Stimulated activated CD8-positive, alpha-beta memory T cell treated with anti-CD3 and anti-CD28 coated beads, Interleukin-15, amount 100 ng/mL, for 4 hours (primary cell): Measurements from ENCODE around the gene PHF3.

Experiments
- DNase-seq, 2 donors: peaks; one replicate each; pipeline ENCODE4 v3.0.0-alpha.2; 2020; ENCODE audit warnings: low read depth in 2 of 2

PHF3 gene

DNA sequence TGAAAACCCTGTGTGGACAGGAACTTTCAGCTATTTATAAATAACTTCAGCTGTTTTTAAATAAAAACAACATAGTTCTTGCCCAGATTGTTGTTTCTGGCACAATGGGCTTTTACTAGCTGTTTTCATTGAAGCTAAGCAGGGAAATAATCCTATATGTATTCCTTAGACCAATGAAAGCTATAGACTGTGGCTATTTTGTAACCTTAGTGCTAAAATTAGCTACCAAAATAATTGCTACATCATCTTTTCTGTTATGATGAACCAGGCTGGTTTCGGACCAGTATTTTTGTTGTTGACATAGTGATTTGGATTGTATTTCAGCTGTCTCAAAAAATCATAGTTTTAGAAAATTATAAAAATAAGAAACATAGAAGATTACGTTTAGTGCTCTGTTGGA lies 13.7 kb downstream of the PHF3 start:
- DNase-seq, result no peak

DNA sequence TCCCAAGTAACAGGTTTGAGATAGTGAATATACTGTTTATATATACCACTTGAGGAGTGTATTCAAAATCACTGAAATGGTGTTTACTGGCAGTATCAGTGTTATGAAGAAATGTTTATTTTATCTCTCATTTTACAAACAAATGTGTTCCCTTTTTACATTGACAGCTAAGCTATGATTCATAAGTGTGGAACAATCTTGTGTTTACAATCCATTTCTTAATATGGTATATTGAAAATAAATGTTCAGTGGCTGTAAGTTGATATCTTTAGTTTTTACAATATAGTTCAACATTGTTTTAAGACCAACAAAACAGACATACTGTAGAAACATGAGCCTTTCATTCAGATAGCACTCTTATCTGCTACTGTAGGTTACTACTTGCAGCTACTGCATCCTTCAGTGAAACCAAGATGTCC lies 14.3 kb downstream of the PHF3 start:
- no peak for DNase-seq

DNA sequence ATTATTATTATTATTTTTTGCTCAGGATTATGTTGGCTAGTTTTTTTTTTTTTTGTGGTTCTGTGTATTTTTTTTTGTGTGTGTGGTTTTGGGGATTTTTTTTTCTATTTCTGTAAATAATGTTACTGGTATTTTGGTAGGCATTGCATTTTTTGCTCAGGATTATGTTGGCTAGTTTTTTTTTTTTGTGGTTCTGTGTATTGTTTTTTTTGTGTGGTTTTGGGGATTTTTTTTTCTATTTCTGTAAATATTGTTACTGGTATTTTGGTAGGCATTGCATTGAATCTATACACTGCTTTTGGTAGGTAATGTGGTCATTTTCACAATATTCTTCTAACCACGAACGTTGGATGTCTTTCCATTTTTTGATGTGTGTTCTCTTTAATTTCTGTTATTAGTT lies 17.4 kb downstream of the PHF3 start:
- no peak for DNase-seq

DNA sequence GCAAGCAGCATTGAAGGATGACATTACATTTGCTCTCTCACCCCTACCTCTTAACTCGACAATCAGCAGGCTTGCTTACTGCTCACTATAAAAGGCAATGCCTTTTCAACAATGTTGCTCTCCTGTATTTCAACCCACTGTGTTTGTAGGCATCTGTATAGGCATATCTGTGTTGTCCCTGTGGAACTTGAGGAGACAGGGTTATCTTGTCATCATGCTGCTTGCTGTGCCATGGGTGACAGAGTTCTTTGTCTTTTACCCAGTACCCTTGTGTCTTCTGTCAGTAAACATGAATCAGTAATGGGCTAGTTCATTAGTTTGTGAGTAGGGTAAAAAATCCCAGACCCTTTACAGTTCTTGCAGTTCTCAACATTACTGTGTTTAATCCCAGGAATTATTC lies 25.2 kb downstream of the PHF3 start:
- DNase-seq, result no peak

DNA sequence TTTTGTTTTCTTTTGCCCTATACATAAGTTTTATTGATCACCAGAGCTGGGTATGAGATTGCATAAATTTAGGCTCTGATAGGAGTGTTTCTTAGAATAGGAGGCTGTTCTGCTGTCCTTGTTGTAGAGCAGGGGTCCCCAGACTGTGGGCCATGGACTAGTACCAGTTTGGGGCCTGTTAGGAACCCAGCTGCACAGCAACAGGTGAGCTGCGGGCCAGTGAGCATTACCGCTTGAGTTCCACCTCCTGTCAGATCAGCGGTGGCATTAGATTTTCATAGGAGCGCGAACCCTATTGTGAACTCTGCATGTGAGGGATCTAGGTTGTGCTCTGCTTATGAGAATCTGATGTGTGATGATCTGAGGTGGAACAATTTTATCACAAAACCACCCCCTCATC lies 26.2 kb downstream of the PHF3 start:
- DNase-seq, result no peak

DNA sequence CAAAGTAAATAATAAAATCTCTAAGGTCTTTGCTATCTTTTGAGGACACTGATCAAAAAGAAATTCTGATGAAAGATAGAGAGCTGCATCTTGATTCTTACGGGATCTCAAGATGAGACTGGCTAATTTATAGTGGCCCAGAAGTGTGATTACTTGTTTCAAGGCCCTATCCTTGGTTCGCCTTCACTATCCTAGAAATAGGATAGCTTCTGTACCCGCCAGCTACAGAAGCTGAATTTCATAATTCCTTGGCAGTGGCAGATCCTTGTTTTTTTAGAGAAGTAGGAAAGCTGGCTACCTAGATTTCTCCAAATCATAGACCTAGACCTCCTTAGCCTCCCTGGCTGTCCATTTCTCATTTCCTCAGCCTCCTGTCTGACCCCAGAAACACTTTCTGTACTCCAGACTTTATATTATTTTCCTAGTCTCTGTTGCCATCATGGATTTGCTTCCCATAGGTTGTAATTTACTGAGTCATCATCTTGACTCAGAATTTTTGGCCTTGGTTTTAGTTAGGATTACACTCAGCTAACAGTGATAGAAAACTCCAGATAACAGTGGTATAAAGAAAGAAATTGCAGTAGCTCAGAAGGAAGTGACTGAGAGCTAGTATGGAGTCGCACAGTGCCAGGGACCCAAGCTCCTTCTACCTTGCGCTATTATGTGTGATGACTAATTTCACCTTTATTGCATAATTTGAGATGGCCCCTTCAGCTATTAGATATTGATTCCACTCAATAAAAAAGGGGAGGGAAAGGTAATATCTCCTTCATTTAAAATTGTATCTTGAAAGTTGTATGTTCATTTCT lies 27.7 kb downstream of the PHF3 start:
- DNase-seq, result no peak

DNA sequence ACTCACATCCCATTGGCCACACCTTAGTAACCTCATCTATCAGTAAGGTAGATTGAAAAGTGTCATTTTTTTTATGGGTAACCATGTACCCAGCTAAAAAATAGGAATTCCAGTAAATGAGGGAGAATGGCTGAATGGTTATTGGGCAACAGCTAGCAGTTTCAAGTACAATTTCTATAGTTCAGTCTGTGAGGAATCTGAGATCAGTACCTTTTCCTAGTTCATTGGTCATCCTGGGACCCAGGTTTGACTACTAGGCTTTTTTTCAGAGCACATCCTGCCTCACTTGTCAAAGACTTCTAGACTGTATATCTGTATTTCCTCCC lies 28.3 kb downstream of the PHF3 start:
- DNase-seq, result no peak

DNA sequence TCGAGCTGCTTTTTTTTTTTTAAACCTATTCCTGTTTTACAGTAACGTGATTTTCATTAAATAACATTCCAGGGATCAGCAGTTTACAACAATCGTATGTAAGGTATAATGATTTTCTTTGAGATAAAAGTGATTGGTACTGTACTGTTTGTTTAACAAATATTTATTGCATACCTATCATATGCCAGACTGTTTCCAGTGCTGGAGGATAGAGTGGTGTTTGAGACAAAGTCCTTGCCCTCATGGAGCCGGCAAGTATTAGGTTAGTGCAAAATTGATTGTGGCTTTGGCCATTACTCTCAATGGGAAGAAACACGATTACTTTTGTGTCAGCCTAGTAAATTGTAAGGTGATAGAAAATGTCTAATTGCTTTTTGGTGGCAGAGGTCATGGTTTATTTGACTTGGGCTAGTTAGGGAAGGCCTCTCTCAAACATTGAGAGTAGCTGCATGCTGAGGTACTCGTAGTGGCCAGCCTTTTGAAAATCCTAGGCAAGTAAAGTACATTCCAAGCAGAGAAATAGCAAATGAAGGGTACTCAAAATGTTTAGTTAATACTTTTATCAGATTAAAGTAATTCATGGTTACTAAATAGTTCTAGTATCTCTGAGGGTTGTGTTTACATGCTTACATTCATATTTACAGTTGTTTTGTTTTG lies 35.6 kb downstream of the PHF3 start:
- no peak for DNase-seq

DNA sequence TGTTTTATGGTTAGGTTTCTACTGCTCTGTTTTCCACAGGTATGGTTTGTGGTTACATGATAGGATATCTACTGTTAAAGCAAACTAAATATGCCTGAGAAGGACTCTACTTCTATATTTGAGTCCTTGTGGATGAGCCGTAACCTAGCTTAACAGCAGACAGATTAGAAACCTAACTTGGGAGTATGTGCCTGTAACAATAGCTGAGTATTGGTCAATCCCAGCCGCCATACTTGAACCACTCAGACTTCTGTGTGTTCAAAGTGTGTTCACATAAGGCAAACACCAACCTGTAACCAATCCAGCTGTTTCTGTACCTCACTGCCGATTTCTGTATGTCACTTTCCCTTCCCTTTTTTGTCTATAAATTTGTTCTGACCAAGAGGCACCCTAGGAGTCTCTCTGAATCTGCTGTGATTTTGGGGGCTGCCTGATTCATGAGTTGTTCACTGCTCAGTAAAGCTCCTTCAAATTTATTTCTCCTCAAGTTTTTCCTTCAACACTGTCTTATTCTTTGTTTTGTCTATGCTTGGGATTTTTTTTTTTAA lies 37.1 kb downstream of the PHF3 start:
- no peak for DNase-seq

DNA sequence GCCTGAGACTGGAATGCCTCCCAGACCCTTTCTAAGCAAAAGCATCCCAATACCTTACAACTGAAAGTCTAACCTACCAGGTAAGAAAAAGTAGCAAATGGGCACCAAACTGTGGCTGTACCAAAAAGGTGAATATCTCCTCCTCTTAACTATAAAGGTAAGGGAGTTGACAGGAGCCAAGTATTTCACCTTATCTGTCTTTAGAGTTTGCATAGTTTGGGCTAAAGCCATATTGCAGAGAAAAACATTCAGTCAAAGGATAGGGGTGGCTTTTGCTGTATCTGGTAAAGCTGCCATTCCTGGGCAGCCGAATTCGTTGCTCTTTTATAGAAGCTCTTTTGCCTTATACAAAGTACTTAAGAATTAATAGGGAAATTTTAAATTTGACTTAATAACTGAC lies 38.1 kb downstream of the PHF3 start:
- DNase-seq, result no peak

DNA sequence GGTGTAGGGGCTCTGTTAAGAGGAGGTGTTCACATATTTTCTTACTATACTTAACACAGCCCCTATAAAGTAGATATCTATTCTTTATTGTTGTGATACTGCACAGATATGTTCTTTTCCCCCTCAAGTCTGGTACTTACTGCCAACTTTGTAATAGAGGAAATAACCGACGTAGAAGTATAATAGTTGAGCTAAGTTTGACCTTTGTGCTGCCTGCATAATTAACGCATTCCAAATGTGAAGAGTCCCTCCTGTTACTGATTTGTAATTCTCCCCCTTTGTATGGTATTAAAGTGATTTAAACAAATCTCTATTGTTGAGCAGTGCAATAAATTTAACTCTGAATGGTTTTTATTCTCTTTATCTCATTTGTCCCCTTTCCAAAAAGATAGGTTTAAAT lies 39.0 kb downstream of the PHF3 start:
- no peak for DNase-seq

DNA sequence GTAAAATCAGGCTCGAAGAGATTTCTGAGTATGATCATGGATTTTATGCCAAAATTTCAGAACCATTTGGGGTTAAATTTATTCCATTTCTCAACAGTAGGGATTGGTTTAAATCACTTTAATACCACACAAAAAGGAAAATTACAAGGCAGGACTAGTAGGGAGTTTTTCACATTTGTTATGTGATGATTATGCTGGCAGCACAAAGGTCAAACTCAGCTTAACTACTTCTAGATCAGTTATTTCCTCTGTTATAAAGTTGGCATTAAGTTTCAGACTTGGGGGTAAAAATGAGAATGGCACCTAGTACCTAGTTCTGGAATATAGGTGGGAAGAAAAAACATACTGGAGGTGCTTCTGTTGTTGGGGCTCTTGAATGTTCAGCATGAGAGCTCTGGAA lies 39.5 kb downstream of the PHF3 start:
- no peak for DNase-seq

DNA sequence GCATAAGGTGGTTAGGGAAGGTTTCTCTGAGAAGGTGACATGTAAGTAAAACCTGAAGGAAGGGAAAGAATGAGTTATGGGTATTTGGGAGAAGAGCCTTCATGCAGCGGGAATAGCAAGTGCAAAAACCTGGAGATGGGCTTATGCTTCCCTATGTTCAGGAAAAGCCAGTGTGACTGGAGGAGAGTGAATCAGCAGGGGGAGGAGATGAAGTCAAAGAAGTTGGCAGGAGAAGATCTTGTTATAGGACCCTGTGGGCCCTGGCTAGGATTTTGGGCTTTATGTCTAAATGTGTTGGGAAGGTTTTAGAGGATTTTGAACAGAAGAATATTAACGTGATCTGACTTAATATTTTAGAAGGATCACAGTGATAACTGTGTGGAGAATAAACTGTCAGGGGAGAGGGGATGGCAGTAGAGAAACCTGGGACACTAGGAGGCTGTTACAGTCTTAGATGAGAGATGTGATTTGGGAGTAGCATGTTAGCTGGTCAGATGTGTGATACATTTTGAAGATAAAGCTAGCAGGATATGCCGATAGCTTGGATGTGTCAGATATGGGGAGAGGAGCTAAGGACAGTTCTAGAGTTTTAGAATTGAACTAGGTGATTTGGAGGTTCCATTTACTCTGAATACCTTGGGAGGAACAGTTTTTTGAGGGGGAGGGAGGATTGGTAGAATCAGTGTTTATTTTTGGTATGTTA lies 41.0 kb downstream of the PHF3 start:
- no peak for DNase-seq

DNA sequence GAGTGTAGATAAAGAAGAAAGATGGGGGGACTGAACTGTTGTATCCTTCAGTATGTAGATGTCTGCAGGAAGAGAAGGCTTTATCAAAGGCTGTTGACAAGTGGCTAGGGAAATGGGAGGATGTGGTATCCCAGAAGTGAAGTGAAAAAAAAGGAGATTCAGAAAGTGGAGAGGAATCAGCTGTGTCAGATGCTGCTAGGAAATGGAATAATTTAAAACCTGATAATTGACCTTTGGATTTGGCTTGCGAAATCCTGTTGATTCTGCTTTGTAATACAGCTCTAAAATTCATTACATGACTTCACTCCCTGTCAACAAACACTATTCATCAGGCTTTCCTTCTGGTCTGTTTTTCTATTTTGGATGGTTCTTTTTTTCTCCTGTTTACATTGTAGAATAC lies 41.7 kb downstream of the PHF3 start:
- DNase-seq, result no peak

DNA sequence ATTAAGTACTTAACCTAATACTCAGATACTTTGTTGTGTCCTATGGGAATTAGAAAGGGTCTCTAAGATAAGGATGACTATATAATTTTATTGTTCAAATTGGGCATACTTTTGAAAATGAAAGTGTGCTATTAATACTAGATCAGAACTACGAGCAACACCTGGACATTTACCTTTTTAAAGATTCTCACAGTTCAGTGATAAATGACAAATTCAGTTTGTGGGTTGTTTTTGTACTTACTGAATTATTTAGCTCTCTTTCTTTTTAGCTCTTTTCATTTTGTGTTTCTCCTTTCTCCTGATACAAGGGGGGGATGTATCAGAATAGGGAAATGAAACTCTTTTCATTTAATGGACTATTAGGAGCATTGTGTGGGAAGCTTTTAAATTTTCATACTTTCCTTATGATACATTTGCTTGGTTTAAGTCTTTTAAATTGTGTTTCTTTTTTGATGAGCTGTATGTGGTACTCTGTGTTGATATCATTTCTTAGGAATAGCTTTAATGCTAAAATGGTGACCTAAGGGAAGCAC lies 47.5 kb downstream of the PHF3 start:
- DNase-seq, result no peak

DNA sequence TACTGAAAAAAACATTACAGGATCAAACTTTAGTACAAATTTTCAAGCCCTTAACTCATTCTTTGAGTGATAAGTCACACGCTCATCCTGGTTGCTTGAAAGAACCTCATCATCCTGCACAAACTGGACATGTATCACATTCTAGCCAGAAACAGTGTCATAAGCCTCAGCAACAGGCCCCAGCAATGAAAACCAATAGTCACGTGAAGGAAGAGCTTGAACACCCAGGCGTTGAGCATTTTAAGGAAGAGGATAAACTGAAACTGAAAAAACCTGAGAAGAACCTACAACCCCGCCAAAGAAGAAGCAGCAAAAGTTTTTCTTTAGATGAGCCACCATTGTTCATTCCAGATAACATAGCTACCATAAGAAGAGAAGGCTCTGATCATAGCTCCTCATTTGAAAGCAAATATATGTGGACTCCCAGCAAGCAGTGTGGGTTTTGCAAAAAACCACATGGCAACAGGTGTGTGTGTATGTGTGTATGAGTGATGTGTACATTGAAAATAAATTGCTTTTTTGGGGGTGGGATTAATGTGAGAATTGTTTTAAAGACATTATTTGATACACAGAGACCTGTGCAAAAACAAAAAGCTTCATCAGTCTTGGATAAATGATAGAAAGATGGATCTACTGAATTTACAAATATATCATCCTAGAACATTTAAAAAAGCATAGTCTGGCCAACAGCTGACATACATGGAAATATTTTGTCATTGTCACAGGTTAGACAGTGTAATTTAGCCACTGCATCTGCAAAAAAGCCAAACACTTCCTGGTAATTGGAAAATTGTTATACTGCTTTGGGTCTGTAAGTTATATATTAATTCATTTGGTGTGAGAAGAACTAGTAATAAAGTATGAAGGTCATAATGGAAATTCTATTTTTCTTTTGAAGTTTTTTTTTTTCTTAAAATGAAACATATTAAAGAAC lies 50.1 kb downstream of the PHF3 start:
- no peak for DNase-seq

DNA sequence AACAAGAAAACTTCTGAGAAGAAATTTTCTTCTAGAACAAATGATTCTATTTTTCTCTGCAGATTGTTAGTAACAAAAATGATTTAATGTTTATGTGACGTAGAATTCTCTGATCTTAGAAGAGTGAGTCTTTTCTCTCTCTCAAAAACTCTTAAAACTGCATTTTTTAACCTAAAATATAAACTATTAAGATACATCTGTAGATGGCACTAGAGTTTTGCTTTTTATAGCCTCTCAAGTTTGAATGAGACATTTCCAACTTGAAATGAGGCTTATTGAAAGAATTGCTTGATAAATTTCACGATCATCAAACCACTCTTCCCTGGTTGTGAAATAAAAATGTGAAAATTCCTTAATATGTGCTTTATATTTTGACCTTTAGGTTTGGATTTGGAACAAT lies 53.8 kb downstream of the PHF3 start:
- no peak for DNase-seq

DNA sequence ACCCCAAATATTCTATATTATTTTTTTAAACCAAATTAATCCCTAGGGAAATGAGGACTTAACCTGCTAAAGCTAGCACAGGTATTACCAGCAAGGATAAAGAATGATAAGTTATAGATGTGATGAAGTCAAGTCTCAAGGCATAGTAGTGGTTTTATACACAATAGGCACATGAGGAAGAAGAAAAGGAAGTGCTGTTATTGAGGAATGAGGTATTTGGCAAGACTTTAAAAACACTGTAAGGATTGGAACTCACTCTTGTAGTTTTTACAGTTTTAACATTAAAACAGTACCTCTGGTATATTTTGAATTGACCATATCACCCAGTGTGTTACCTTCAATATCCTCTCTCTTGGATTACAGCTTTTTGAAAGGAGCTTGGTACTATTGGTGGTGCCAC lies 54.6 kb downstream of the PHF3 start:
- DNase-seq, result no peak

DNA sequence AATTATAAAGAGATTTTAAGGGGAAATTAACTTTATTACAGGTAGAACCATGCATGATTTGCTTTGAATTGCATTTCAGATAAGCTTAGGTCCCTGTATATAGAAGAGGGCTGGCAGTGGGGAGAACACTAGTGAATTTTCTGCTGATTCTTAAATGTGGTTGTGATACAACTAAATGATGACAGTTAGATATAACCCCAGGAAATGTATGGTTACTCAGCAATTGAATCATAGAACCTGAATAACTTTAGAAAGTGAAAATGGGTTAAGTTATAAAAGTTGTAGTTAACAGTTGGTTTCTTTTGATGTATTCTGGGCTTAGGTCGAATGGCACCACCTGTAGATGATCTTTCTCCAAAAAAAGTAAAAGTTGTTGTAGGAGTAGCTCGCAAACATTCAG lies 70.1 kb downstream of the PHF3 start:
- no peak for DNase-seq

DNA sequence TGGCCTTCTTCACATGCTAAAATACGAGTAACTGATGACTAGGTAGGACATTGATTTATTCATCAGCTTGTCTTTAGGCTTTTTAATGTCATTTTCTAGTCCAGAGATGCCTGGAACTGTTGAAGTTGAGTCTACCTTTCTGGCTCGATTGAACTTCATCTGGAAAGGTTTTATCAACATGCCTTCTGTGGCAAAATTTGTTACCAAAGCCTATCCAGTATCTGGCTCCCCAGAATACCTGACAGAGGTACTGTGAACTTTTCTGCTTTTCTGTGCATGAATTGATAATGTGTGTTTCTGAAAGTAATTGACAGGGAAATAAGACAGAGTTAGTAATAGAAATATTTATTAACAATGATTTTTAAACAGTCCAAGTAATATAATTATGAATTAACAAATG lies 71.0 kb downstream of the PHF3 start:
- DNase-seq, result no peak

DNA sequence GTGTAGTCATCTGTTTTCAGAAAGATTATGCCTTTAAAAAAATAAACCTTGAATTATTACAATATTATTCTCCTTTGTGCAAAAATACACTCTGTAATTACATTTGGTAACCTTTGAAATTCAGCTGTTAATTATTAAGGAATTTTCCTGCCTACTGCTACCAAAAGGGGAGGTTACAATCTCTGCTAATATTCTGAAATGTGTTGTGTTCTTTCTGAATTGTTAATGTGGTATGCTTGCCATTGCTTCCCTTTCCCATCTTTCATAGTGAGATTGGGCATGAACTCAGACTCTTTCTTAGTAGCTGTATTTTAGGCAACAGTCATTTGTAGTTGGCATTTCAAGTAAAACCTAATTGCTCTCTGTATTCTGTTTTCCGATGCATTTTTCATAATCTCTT lies 73.0 kb downstream of the PHF3 start:
- no peak for DNase-seq

DNA sequence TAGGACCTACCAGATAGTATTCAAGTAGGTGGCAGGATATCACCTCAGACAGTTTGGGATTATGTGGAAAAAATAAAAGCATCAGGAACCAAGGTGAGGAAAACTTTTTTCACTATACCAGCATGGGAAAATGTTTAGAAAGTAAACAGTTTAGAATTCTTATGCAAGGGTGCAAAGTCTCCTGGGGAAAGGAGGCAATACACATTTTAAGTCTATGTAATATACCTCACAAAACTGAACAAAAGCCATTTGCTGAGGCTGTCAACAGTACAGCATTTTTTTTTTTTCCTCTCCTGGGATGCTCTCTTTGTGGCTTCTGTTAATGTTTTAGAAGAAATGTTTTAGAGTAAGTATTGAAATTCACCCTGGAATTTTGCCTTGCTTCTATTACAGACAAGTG lies 73.5 kb downstream of the PHF3 start:
- DNase-seq, result no peak
